Eye (tissue), 1 donor: ENCODE results near the gene DNM3.

ENCODE experiments used
- DNase-seq: peaks from one replicate; pipeline ENCODE4 v3.0.0-alpha.2; 2015

The DNM3 gene

GRCh38 chr1:172145656-172146055, 304.4 kb downstream of the DNM3 start:
- no peak for DNase-seq

GRCh38 chr1:172146141-172146850, 305.0 kb downstream of the DNM3 start:
- no peak for DNase-seq

- no peak for DNase-seq
These were observed 306.2 kb downstream of the DNM3 start for GRCh38 chr1:172147541-172147940.

- DNase-seq = no peak
These were observed 306.9 kb downstream of the DNM3 start for GRCh38 chr1:172148213-172148612.

GRCh38 chr1:172148707-172149106, 307.4 kb downstream of the DNM3 start:
- DNase-seq = no peak

GRCh38 chr1:172149346-172149745, 308.0 kb downstream of the DNM3 start:
- no peak for DNase-seq

GRCh38 chr1:172154551-172154950, 313.3 kb downstream of the DNM3 start:
- peak; percentile 24 for DNase-seq

GRCh38 chr1:172155766-172156165, 314.5 kb downstream of the DNM3 start:
- no peak for DNase-seq

- peak; percentile 53 for DNase-seq
These were observed 320.9 kb downstream of the DNM3 start for GRCh38 chr1:172162236-172162635.

GRCh38 chr1:172163498-172164215, 322.4 kb downstream of the DNM3 start:
- no peak for DNase-seq

GRCh38 chr1:172165403-172165802, 324.1 kb downstream of the DNM3 start:
- DNase-seq = no peak

GRCh38 chr1:172167796-172168596, 326.7 kb downstream of the DNM3 start:
- DNase-seq = peak; percentile 51

- no peak for DNase-seq
These were observed 327.2 kb downstream of the DNM3 start for GRCh38 chr1:172168597-172168872.

GRCh38 chr1:172169836-172170235, 328.5 kb downstream of the DNM3 start:
- no peak for DNase-seq

GRCh38 chr1:172172352-172172831, 331.1 kb downstream of the DNM3 start:
- DNase-seq = no peak

- no peak for DNase-seq
These were observed 334.9 kb downstream of the DNM3 start for GRCh38 chr1:172176206-172176605.

GRCh38 chr1:172177849-172178248, 336.6 kb downstream of the DNM3 start:
- no peak for DNase-seq

GRCh38 chr1:172178886-172179285, 337.6 kb downstream of the DNM3 start:
- DNase-seq = no peak

GRCh38 chr1:172179918-172180317, 338.6 kb downstream of the DNM3 start:
- DNase-seq = no peak

GRCh38 chr1:172180501-172181285, 339.4 kb downstream of the DNM3 start:
- peak; percentile 40 for DNase-seq

GRCh38 chr1:172184506-172185191, 343.4 kb downstream of the DNM3 start:
- DNase-seq = no peak

- DNase-seq = peak; percentile 78
These were observed 343.9 kb downstream of the DNM3 start for GRCh38 chr1:172185211-172185610.
